Kidney (tissue), 14 donors: Measurements from ENCODE around the gene ANXA2R. TPM values are rescaled to one million over a fixed set of nuclear protein-coding genes. Genes with fewer than 3 reads are reported as not detected.
"Not testable (repeated sequence)": the region's sequence is repeated elsewhere in the genome, so short reads cannot be mapped to it uniquely, and the experiment has no call there.

Experiments
- DNase-seq, 5 donors: peaks; one replicate each; pipeline ENCODE4 v3.0.0-alpha.2; 2013 to 2020
- FAIRE-seq: peaks from 2 replicates; lab custom pipeline; 2012; peaks lifted over from hg19 to GRCh38; lab: Jason Lieb, UNC
- H3K27ac ChIP-seq, 2 donors: one replicate each; pipeline ENCODE4 v1.7.0; 2013; ENCODE audit warnings: low read depth in 2 of 2, low read length in 2 of 2, inconsistent platforms in 1 of 2
- H3K27me3 ChIP-seq: one replicate; pipeline ENCODE4 v1.7.1; 2013; ENCODE audit warnings: low read length, inconsistent platforms; ENCODE audit not compliant: control insufficient read depth, insufficient read depth
- H3K36me3 ChIP-seq, 3 donors: one replicate each; pipeline versions ENCODE4 v1.7.0 to v1.7.1; 2013; ENCODE audit warnings: low read length in 3 of 3, control low read depth in 1 of 3, inconsistent platforms in 1 of 3; ENCODE audit not compliant: insufficient read depth in 3 of 3, control insufficient read depth in 2 of 3
- H3K4me1 ChIP-seq, 3 donors: one replicate each; pipeline versions ENCODE4 v1.7.0 to v1.7.1; 2013; ENCODE audit warnings: low read length in 3 of 3, inconsistent platforms in 1 of 3, low read depth in 1 of 3; ENCODE audit not compliant: control insufficient read depth in 2 of 3, insufficient read depth in 2 of 3
- H3K4me3 ChIP-seq, 3 donors: one replicate each; pipeline versions ENCODE4 v1.7.0 to v1.8.1; 2013; ENCODE audit warnings: low read length in 3 of 3, control low read depth in 1 of 3, inconsistent platforms in 1 of 3
- H3K9ac ChIP-seq, 3 donors: one replicate each; pipeline versions ENCODE4 v1.7.0 to v1.7.1; 2013; ENCODE audit warnings: low read length in 3 of 3, control low read depth in 1 of 3, inconsistent platforms in 1 of 3
- H3K9me3 ChIP-seq, 3 donors: one replicate each; pipeline versions ENCODE4 v1.7.0 to v1.7.1; 2013; ENCODE audit warnings: low read length in 3 of 3, control low read depth in 1 of 3, inconsistent platforms in 1 of 3; ENCODE audit not compliant: control insufficient read depth in 2 of 3, insufficient read depth in 1 of 3
- intact Hi-C: fragments of 100-400 bp; cut with DNase I; formaldehyde crosslinking; loops from one replicate; pipeline ENCODE4 v1.11.1; 2022
- polyA plus RNA-seq: library from polyadenylated mRNA; stranded (reverse); fragments of 350-450 nt; fragmentation: Illumina TruSeq; extraction: RNeasy Lipid Tissue Mini Kit (QIAGEN cat#74804); gene quantifications from one replicate; pipeline ENCODE4 v1.2.3, GENCODE V29; 2014; ENCODE audit warnings: low read depth, low replicate concordance; ENCODE audit not compliant: insufficient read depth
- total RNA-seq: library from RNA; stranded (reverse); fragmentation: NEBNext Ultra II Directional; extraction: Animal tissue kit (Norgen Biotek cat#: 25700); gene quantifications from one replicate; pipeline ENCODE4 v1.2.1, GENCODE V29; 2021
- TF ChIP-seq, protein P1 (sequence below): IDR thresholded peaks from 3 replicates; pipeline ENCODE4 v1.5.1; 2012; ENCODE audit warnings: mild to moderate bottlenecking, moderate library complexity, borderline replicate concordance; ENCODE audit not compliant: insufficient read depth; ENCODE audit errors: extremely low read depth
- donor health status: control.
- donor health status: control.
- donor health status: control.
- donor health status: control.
- donor health status: control.
- donor health status: DM: yes; HTN: yes; CAD: no.
- donor health status: Normal renal cell carcinoma (clear cell type).

ANXA2R gene
- total and polyA plus RNA-seq, 2 donors from 2014 or later: 2.0 to 4.6 TPM

DNA sequence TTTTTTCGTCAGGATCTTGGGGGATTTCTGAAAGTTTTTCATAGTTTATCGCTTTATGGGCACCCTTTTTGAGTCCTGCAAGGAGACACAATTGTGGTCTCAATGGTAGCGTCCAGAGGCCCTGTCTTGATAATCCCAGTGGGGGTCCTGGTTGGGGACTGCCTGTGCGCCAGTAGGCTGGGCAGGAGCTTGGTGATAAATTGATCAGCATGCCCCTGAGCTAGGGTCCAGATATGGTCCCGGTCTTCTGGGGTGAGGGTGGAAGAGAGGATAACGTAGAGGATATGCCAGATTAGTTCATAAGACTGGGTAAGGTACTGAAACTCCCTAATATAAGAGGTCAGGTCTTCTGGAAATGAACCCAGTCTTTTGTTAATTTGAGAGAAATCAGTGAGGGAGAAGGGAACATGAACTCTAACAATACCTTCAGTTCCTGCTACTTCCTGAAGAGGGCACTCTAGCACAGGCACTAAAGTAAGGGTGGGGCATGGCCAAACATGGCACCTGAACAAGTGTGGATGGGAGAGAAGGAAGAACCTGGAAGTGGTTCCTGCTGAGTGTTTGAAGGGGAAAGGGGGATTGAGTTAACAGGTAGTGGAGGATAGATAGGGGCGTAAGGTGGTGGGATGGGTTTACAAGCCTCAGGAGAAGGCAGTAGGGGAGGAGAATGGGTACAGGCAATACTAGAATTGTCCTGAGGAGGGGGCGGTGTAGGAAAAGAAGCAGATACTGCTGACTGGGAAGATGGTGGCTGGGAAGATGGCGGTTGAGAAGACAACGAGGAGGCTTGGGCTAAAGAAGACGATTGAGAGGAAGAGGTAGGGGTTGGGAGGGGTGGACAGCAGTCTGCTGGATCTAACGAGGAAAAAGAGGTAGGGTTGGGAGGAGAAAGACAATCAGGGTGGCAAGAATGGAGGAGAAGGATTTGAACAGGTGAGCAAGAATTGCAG is 33.8 kb upstream of the ANXA2R start:
- TF ChIP-seq, protein P1, sequence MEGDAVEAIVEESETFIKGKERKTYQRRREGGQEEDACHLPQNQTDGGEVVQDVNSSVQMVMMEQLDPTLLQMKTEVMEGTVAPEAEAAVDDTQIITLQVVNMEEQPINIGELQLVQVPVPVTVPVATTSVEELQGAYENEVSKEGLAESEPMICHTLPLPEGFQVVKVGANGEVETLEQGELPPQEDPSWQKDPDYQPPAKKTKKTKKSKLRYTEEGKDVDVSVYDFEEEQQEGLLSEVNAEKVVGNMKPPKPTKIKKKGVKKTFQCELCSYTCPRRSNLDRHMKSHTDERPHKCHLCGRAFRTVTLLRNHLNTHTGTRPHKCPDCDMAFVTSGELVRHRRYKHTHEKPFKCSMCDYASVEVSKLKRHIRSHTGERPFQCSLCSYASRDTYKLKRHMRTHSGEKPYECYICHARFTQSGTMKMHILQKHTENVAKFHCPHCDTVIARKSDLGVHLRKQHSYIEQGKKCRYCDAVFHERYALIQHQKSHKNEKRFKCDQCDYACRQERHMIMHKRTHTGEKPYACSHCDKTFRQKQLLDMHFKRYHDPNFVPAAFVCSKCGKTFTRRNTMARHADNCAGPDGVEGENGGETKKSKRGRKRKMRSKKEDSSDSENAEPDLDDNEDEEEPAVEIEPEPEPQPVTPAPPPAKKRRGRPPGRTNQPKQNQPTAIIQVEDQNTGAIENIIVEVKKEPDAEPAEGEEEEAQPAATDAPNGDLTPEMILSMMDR: peak; percentile 26
- DNase-seq (no peak), FAIRE-seq (no peak)
- peaks cover 0 to 2% (median under 1%) of the 10 kb centered on the region in 3 donors for H3K4me1 ChIP-seq
- H3K36me3 ChIP-seq: peaks cover 0 to 8% (median 2%) of the 10 kb centered on the region in 3 donors
- no peak overlapping the region for H3K27ac ChIP-seq
- H3K27me3 ChIP-seq: no peaks in the 10 kb centered on the region
- intact Hi-C loops: no loop called here
- no peak overlapping the region for H3K9ac ChIP-seq
- no peak overlapping the region for H3K4me3 ChIP-seq
- no peaks in the 10 kb centered on the region for H3K9me3 ChIP-seq

- FAIRE-seq, DNase-seq, H3K9ac ChIP-seq, H3K27ac ChIP-seq, H3K27me3 ChIP-seq, intact Hi-C loops, H3K9me3 ChIP-seq, H3K36me3 ChIP-seq: not testable (repeated sequence)
- peak overlapping the region in 1 of 3 donors; percentile 98 for H3K4me3 ChIP-seq
- H3K4me1 ChIP-seq: peaks cover 5 to 13% (median 11%) of the 10 kb centered on the region in 3 donors
These were observed 29.2 kb upstream of the ANXA2R start for GRCh38 chr5:43069401-43069720.

GRCh38 chr5:43068037-43068436 is 27.9 kb upstream of the ANXA2R start:
- Histone ChIP-seq H3K9ac (peak overlapping the region; percentile 89 to 100 (median 99)), H3K4me3 (peak overlapping the region; percentile 97 to 100 (median 98)), H3K36me3 (peaks cover 0 to 8% (median 2%) of the 10 kb centered on the region in 3 donors), H3K27me3 (no peaks in the 10 kb centered on the region), H3K9me3 (no peaks in the 10 kb centered on the region), H3K4me1 (peaks cover 5 to 13% (median 11%) of the 10 kb centered on the region in 3 donors), H3K27ac (no peak overlapping the region)
- FAIRE-seq (no peak), DNase-seq (no peak)
- intact Hi-C loops: no loop called here
- TF ChIP-seq, protein P1: no peak
